ENCODE measurements around the gene G3BP2.
"Not testable (repeated sequence)": the region's sequence is repeated elsewhere in the genome, so short reads cannot be mapped to it uniquely, and the experiment has no call there.

Gene G3BP2

DNA sequence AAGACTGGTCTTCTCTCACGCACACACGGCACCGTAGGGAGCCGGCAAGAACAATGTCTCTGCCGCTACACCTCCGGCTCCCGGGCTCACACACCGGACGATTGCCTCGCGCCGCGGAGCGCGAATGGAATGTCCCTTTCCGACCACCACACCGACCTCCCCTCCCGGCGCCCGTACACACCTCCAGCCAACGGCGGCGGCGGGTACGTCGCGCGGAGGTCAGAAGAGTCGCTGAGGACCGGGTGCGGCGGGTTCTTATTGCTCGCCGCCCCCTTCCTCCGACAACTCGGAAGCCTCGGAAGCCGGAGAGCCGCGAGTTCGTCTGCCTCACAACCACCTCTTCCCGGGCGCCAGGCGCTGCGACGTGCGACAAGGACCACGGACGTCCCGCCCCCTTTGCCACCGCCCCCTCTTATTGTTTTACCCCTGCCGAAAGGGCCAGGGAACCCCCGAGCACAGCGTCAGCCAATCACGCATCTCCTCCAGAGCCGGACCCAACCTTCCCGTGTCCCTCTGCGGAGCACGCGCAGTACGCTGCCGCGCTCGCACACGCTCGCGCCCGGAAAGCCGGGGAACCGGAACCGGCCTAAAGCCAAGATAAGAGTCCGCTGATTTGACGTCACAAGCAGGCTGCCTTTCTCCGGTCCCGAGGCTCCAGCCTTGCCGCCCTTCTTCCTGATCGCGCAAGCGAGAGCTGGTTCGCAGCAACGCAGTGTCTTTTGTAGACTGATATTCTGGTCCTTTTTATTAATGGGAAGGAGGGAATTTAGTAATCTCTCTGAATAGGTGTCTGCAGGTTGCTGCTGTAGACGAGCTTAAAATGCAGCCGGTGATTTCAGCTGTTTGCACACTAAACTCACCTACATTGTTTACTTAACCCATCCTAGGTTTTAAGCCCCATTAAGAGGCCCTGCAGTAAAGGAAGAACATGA is at the start of gene G3BP2:
G3BP2 (minus strand) TSS at position 385 of the 932 bp plus-strand sequence. CDS start 11,386 bp downstream, outside the sequence.
- TF ChIP-seq POLR2A (IDR thresholded peaks at IDR 0.05; ENCODE audit: low read length) (peak; percentile 97), GATA1 (IDR thresholded peaks at IDR 0.05; ENCODE audit: low read depth, low read length) (peak; percentile 66)

DNA sequence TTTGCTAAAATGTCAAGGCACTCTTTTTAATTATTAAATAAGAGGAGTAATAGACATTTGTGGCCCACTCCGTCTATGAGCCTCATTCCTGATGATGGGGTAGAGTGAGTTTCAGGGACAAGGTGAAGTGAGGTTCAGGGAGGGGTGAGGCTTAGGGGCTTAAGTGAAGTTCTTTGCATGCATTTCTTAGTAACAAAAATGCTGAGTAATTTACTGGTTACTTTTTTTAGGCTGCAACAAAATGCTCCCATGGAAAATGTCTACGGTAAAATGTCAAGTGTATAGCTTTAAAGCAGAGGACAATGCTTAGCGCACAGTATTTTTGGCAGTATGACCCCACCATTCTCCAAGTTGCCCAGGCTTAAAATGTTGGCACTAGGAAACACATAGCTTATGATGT is 49.2 kb upstream of the G3BP2 start:
- DNase-seq: no peak
- TF ChIP-seq POLR2A (IDR thresholded peaks at IDR 0.05; ENCODE audit: low read length) (no peak), GATA1 (IDR thresholded peaks at IDR 0.05; ENCODE audit: low read depth, low read length) (no peak)

More for the DNA sequence above, at the start of gene G3BP2:
- peak; percentile 99 for DNase-seq

DNA sequence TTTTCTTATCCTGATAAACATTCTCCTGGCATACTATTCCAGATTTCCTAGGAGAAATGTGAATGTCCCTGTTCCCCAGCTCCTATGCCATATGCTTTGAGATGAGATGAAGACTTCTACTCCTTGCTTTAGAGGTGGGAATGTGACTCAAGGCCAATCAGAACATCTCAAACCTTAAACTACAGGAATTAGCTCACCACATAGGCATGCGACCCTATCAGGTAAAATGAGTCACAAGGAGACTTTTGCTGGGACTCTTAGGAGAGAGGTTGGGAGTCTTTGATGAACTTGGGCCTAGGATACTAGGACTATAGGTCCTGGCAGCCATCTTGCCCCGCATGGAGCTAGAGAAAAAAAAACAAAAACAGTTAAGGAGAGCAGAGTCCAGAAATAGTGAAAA is 45.3 kb upstream of the G3BP2 start:
- TF ChIP-seq GATA1 (IDR thresholded peaks at IDR 0.05; ENCODE audit: low read depth, low read length) (no peak), POLR2A (IDR thresholded peaks at IDR 0.05; ENCODE audit: low read length) (no peak)
- DNase-seq: no peak

DNA sequence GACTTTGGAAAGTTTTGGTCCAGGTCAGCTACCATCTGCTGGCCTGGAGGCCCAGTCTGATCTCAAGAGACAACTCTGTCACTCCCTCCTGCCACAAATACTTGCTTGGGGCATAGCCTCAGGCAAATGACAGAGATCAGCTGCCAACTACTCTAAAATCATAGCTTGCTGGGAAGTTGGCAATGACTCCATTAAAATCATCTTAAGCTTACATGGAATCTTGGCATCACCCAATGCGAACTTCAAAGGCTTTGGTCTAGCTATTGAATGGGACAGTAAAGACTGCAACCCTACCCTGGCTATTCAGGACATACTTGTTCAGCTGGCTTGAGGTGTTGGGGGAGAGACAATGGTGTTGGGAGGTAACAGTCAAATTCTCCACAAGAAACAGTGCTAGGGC is 44.2 kb upstream of the G3BP2 start:
- no peak for TF ChIP-seq GATA1 (IDR thresholded peaks at IDR 0.05; ENCODE audit: low read depth, low read length)
- TF ChIP-seq POLR2A (IDR thresholded peaks at IDR 0.05; ENCODE audit: low read length): no peak
- no peak for DNase-seq

DNA sequence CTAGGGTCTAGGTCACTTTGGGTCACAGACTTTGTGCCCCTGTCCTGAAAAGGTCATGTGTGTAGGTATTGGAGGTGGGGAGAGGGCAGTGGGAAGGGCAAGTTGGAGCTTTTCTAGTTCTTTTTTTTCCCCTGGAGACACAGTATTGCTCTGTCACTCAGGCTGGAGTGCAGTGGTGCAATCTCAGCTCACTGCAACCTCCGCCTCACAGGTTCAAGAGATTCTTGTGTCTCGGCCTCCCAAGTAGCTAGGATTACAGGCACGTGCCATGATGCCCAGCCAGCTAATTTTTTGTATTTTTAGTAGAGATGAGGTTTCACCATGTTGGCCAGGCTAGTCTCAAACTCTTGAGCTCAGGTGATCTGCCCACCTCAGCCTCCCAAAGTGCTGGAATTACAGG is 42.8 kb upstream of the G3BP2 start:
- DNase-seq: not testable (repeated sequence)

DNA sequence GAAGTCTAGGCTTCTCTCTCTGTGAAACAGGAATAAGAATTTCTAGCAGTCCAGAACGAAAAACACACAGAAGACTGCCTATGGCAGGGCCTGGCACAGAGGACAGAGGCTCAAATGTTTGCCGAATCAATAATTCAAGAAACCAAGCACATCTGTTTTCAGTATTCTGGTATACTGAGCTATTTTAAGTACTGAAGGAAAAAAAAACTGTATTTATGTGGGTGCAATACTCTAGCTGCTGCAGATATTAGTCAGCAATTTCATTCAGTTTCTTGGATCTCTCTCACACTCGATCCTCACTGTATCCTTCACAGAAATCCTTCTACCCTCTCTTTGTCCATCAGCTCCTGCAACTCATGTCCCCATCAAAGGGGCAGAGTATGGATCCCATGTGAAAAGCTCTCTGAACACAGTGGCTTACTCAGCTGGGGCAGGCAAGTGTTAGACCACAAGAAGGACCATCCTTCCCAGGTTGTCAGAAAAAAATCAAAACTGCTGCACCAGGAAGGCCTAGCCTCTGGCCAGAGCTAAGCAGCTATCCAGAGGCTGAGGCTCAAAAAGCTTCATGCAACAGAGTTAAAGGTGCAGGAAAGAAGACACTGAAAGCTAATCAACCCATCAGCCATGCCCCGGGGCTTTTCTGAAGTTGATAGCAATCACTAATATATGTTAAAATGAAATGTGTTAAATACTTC is 42.0 kb upstream of the G3BP2 start:
- no peak for TF ChIP-seq POLR2A (IDR thresholded peaks at IDR 0.05; ENCODE audit: low read length)
- no peak for TF ChIP-seq GATA1 (IDR thresholded peaks at IDR 0.05; ENCODE audit: low read depth, low read length)
- no peak for DNase-seq

DNA sequence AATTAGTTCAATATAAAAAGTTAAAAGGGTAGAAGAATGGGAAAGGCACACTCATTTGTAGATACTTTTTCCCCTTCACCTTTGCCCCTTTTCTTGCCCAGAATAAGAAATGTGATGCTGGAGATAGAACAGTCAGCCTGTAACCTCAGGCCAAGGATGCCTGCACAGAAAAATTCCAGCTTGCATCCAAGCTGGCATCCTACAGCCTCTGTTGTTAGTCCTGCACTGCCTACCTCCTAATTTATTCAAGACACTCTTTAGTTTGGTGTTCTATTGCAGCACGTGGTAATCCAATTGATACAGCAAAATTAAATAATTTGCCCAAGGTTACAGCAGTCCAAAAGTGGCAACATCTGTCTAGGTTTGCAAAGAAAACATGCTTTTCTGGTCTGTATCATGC is 41.5 kb upstream of the G3BP2 start:
- DNase-seq: no peak
- TF ChIP-seq GATA1 (IDR thresholded peaks at IDR 0.05; ENCODE audit: low read depth, low read length) (no peak), POLR2A (IDR thresholded peaks at IDR 0.05; ENCODE audit: low read length) (no peak)

DNA sequence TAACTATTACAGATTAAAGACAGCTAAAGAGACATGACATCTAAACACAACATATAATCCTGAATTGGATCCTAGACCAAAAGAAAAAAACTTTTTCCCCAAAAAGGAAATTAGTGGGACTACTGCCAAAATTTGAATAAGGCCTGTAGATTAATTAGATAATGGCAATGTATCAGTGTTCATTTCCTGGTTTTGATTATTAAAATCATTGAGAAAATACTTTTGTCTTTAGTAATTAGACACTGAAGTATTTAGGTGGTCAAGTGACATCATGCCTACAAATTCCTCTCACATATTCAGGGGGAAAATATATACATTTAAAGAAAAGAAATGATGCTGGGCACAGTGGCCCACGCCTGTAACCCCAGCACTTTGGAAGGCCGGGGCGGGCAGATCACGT is 40.8 kb upstream of the G3BP2 start:
- DNase-seq: no peak
- TF ChIP-seq POLR2A (IDR thresholded peaks at IDR 0.05; ENCODE audit: low read length): no peak
- TF ChIP-seq GATA1 (IDR thresholded peaks at IDR 0.05; ENCODE audit: low read depth, low read length): no peak

DNA sequence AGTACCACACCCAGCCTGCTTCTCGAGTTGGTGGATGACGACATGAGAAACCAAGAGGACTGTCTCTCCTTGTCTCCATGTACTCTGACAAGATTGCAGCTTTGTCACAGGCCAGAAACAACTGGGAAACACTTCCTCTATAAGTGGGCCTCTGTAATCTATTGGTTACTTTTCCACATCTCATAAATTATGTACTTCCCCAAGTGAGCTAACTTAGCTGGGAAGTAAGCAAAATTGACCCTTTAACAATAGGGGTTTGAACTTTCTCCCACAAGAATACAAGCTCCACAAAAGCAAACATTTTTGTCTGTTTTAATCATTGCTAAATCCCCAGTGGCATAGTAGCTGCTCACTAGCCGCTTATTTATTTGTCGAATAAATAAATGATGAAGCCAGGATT is 37.0 kb upstream of the G3BP2 start:
- peak in 1 of 2 experiments; percentile 30 for DNase-seq
- TF ChIP-seq GATA1 (IDR thresholded peaks at IDR 0.05; ENCODE audit: low read depth, low read length) (no peak), POLR2A (IDR thresholded peaks at IDR 0.05; ENCODE audit: low read length) (no peak)

DNA sequence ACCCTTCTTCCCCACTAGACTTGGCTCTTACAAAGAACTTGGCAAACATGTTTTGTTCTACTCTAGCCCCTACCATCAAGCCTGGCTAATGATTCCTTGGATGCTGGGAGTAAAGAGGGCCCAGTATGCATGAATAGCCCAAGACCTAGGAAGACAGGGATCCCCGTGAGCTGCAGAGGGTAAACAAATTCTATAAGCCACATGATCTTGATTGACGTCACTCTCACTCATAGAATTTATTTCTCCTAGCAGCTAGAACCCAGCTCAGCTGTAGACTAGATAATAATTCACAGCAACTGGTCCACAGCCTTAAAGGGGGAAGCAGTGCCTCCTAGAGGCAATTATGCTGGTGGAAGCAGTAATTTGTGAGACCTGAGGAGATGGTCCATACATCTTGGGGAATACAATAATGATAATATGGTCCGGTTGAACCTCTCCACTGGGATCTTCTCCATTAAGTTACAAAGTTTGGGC is 35.0 kb upstream of the G3BP2 start:
- DNase-seq: peak; percentile 42 to 57
- TF ChIP-seq POLR2A (IDR thresholded peaks at IDR 0.05; ENCODE audit: low read length) (no peak), GATA1 (IDR thresholded peaks at IDR 0.05; ENCODE audit: low read depth, low read length) (no peak)

DNA sequence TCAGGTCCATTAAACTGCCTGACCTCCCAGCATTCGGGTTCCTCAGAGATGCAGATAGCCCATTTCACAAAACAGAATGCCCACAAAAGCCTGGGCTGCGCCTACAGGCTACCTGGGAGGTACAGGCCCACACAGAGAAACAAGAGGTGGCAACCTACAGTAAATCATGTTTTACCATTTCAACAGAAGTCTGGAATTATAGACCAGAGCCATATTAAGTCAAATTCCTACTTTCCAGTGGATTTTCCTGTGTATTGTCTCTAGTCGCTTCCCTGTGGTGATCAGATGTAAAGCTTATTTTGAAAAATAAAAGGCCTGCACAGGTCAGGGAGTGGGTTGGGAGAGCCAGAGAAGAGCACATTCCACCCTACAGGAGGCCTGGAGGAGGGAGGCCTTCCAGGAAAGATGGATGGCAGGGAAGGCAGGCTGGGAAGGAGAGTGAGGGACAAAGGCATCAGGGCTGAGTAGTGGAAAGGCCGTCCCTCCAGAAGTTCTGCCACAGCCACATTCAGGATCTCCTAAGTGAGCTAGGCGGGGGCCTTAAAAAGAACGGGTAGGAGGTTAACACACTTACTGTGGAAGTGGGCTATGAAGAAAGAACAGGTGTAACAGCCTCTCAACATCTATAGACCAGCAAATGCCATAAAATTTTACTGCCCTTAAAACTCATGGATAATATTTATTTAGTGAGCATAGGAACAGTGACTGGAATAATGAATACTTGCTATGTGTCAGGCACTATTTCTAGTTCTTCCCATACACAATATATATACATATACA is 32.2 kb upstream of the G3BP2 start:
- DNase-seq: no peak
- TF ChIP-seq GATA1 (IDR thresholded peaks at IDR 0.05; ENCODE audit: low read depth, low read length) (no peak), POLR2A (IDR thresholded peaks at IDR 0.05; ENCODE audit: low read length) (no peak)

DNA sequence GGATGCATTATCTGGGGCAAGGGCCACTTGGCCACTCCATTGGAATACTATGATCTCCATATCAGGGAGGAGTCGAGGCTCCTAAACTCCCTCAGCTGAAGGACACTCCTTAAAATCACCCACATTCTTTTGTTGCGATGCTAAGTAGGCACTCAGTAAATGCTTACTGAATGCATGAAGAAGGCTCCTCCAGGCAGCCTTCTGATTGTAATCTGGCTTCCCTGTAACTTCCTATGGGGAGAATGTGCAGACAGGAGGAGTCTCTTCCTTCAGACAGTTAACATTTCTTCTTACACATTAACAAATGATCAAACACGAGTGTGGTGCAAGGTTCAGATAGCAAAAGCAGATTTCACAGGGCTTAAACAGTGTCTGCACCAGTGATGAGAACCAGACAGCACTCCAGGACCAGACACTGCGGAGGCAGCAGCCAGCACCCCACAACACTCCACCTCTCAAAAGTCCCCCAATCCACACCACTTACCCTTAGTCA is 29.8 kb upstream of the G3BP2 start:
- DNase-seq: no peak
- TF ChIP-seq POLR2A (IDR thresholded peaks at IDR 0.05; ENCODE audit: low read length) (no peak), GATA1 (IDR thresholded peaks at IDR 0.05; ENCODE audit: low read depth, low read length) (no peak)

DNA sequence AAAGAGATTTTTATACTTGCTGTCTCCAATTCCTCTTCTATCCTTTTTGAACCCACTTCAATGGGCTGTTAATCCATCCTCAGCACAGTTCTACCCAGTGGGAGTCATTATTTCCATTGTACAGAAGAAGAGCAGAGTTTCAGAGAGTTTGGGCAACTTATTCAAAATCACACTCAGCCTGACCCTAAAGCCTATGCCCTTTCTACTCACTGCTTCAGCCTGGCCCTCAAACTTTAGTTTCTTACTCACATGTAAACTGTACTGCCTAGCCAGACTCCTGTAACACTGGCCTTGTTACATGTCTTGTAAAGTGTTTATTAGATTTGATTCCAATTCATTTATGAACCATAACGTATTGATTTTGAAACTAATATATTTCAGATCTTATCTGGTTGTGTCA is 26.1 kb upstream of the G3BP2 start:
- no peak for DNase-seq
- TF ChIP-seq GATA1 (IDR thresholded peaks at IDR 0.05; ENCODE audit: low read depth, low read length) (no peak), POLR2A (IDR thresholded peaks at IDR 0.05; ENCODE audit: low read length) (no peak)

DNA sequence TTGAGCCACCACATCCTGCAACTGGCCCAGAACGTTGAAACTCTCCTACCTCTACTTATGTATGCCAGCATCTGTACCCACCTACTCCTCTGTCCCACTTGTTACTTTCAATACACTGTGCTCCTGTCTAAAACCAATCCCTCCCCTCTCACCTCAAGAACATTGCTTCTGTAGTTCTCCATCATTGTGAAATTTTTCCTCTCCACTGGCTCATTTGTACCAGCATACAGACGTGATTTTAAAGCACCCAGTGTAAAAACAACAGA is 25.7 kb upstream of the G3BP2 start:
- DNase-seq: no peak
- TF ChIP-seq POLR2A (IDR thresholded peaks at IDR 0.05; ENCODE audit: low read length): no peak
- TF ChIP-seq GATA1 (IDR thresholded peaks at IDR 0.05; ENCODE audit: low read depth, low read length): no peak
